K562 (cell line): ENCODE measurements around the gene TMEM61.

Experiments used
- ELF4 ChIP-seq: fragments of 450-650 bp; formaldehyde crosslinking; IDR thresholded peaks from 2 replicates; pipeline ENCODE4 v1.4.0; 2022; ENCODE audit warnings: missing genetic modification characterization
- FOXA1 ChIP-seq: fragments of 450-650 bp; IDR thresholded peaks from 2 replicates; pipeline ENCODE4 v1.6.1; 2016; ENCODE audit warnings: mild to moderate bottlenecking, borderline replicate concordance
- FOXA3 ChIP-seq, 2 experiments: fragments of 450-650 bp in 1 of 2; sonication (generic) in 1 of 2; formaldehyde crosslinking; IDR thresholded peaks in 1 of 2; conservative IDR thresholded peaks in 1 of 2; 2 replicates each; pipeline versions ENCODE4 v1.4.0 to v1.8.0; 2020 to 2022; ENCODE audit warnings: mild to moderate bottlenecking in 2 of 2, missing genetic modification reagents in 1 of 2
- HDAC1 ChIP-seq, 2 experiments: fragments of 450-650 bp; IDR thresholded peaks; 2 replicates each; pipeline ENCODE4 v1.6.1; 2016 to 2017; ENCODE audit warnings: inconsistent platforms in 1 of 2, mild to moderate bottlenecking in 1 of 2, moderate library complexity in 1 of 2
- HINFP ChIP-seq: fragments of 450-650 bp; conservative IDR thresholded peaks from 2 replicates; pipeline ENCODE4 v1.6.1; 2016; ENCODE audit warnings: missing genetic modification characterization, low read depth, mild to moderate bottlenecking, control low read depth, missing compliant biosample characterization
- MXD1 ChIP-seq: fragments of 250-450 bp; sonication (Bioruptor Pico); IDR thresholded peaks from 2 replicates; pipeline ENCODE4 v1.8.0; 2021; ENCODE audit warnings: borderline replicate concordance, mild to moderate bottlenecking, moderate library complexity; ENCODE audit not compliant: poor library complexity, severe bottlenecking
- PURB ChIP-seq: sonication (generic); formaldehyde crosslinking; IDR thresholded peaks from 2 replicates; pipeline ENCODE4 v1.9.0; 2021; ENCODE audit warnings: low read depth, mild to moderate bottlenecking, missing genetic modification reagents
- THAP7 ChIP-seq: fragments of 250-450 bp; sonication (Bioruptor Pico); IDR thresholded peaks from 2 replicates; pipeline ENCODE4 v1.5.0; 2021
- ZNF277 ChIP-seq: fragments of 250-450 bp; sonication (Bioruptor Pico); IDR thresholded peaks from 2 replicates; pipeline ENCODE4 v1.8.0; 2022; ENCODE audit warnings: inconsistent platforms, mild to moderate bottlenecking, moderate library complexity, borderline replicate concordance

GRCh38 chr1:54940042-54940441, 40.4 kb upstream of the TMEM61 start:
- TF ChIP-seq PURB (CRISPR knock-in tag): no peak
- no peak for TF ChIP-seq ZNF277
- TF ChIP-seq MXD1: no peak
- TF ChIP-seq THAP7: no peak
- no peak for TF ChIP-seq FOXA3 (CRISPR knock-in tag; conservative IDR thresholded peaks at IDR 0.05 in 1 of 2, IDR thresholded peaks at IDR 0.05 in 1 of 2)
- TF ChIP-seq HDAC1 (IDR thresholded peaks at IDR 0.05): no peak
- TF ChIP-seq FOXA1: no peak
- no peak for TF ChIP-seq ELF4
- TF ChIP-seq HINFP (tag): no peak
